Heart left ventricle (tissue), 16 donors: Measurements from ENCODE around the gene CEP63. TPM values are rescaled to one million over a fixed set of nuclear protein-coding genes. Genes with fewer than 3 reads are reported as not detected.
"Not testable (repeated sequence)": the region's sequence is repeated elsewhere in the genome, so short reads cannot be mapped to it uniquely, and the experiment has no call there.

Source experiments
- ATAC-seq, 4 donors: fragments of 200-7000 bp; cut with Tn5 transposase; one replicate each; pipeline ENCODE4 v1.9.1; 2020 to 2022; ENCODE audit warnings: moderate library complexity in 4 of 4, mild to moderate bottlenecking in 3 of 4, moderate number of reproducible peaks in 1 of 4
- DNase-seq, 5 donors: peaks; one replicate each; pipeline ENCODE4 v3.0.0-alpha.2; 2020
- H3K27ac ChIP-seq, 12 donors: fragments of 200-600 bp; sonication (generic) in 4 of 12; one replicate each; pipeline versions ENCODE4 v1.5.0 to v1.8.0; 2016 to 2022; ENCODE audit warnings: mild to moderate bottlenecking in 2 of 12
- H3K27me3 ChIP-seq, 9 donors: fragments of 200-600 bp; sonication (generic) in 2 of 9; one replicate each; pipeline versions ENCODE4 v1.5.1 to v1.8.0; 2016 to 2022; ENCODE audit warnings: mild to moderate bottlenecking in 3 of 9
- H3K36me3 ChIP-seq, 9 donors: fragments of 200-600 bp; sonication (generic) in 2 of 9; one replicate each; pipeline versions ENCODE4 v1.5.0 to v1.8.0; 2018 to 2022; ENCODE audit warnings: mild to moderate bottlenecking in 2 of 9
- H3K4me1 ChIP-seq, 12 donors: fragments of 200-600 bp; sonication (generic) in 4 of 12; one replicate each; pipeline versions ENCODE4 v1.5.0 to v1.8.0; 2016 to 2022; ENCODE audit warnings: mild to moderate bottlenecking in 3 of 12
- H3K4me3 ChIP-seq, 12 donors: fragments of 200-600 bp; sonication (generic) in 4 of 12; one replicate each; pipeline versions ENCODE4 v1.5.0 to v1.8.0; 2017 to 2022; ENCODE audit warnings: mild to moderate bottlenecking in 9 of 12, moderate library complexity in 4 of 12
- H3K9me3 ChIP-seq, 12 donors: fragments of 200-600 bp; sonication (generic) in 4 of 12; one replicate each; pipeline versions ENCODE4 v1.5.0 to v1.8.0; 2016 to 2022; ENCODE audit warnings: mild to moderate bottlenecking in 1 of 12
- CTCF ChIP-seq, 12 donors: fragments of 200-600 bp; sonication (generic) in 4 of 12; IDR thresholded peaks; one replicate each; pipeline versions ENCODE4 v1.5.0 to v1.8.0; 2018 to 2022; ENCODE audit warnings: antibody characterized with exemption in 12 of 12, mild to moderate bottlenecking in 5 of 12
- POLR2A ChIP-seq, 2 donors: fragments of 450-650 bp; IDR thresholded peaks; one replicate each; pipeline ENCODE4 v1.6.1; 2017; ENCODE audit warnings: antibody characterized with exemption in 2 of 2, mild to moderate bottlenecking in 2 of 2, moderate library complexity in 2 of 2
- WGBS, 4 donors: extraction: QIAGEN DNeasy Blood & Tissue Kit in 2 of 4; methylation state at CpG; one replicate each; pipeline versions ENCODE4 v1.1.5 to v1.1.7; 2013 to 2018; 5-methylcytosine and 5-hydroxymethylcytosine counted together
- intact Hi-C, 10 donors: fragments of 100-400 bp; cut with DNase I; formaldehyde crosslinking; loops; one replicate each; pipeline versions ENCODE4 v1.11.1 to v1.14.2; 2022
- polyA plus RNA-seq, 2 donors: library from polyadenylated mRNA; stranded (reverse); fragments of 200-250 nt; gene quantifications; one replicate each; pipeline ENCODE4 v1.2.3, GENCODE V29; 2013
- total RNA-seq, 9 donors: library from RNA; depleted of rRNA in 2 of 9; stranded (reverse); fragments of >200 nt in 2 of 9; fragmentation: NEBNext Ultra II Directional in 3 of 9; extraction: Animal tissue kit (Norgen Biotek cat#: 25700) in 3 of 9; gene quantifications; one replicate each; pipeline versions ENCODE4 v1.1.0 to v1.2.4, GENCODE V29; 2016 to 2023
- donor health status: ischemic (EF 13 %, LVEDD 7.1; RV severe dilation, severe dysfunction).
- donor health status: healthy with polysubstance abuse.
- donor health status: DM: no; HTN: yes; CAD: no.
- donor health status: DM: no; HTN: no; CAD: no.
- donor health status: ischemic (EF 25% LVEDD 6.9; RV normal size, moderate dysfunction).
- donor health status: ischemic (EF 25% LVEDD 5.7; RV mildly dilated, moderate dysfunction).
- donor health status: healthy.
- donor health status: DM: yes; HTN: yes; CAD: no.
- donor health status: ischemic (EF 35%, LVEDD 5.7; RV mildly dilated, moderate dysfunction).
- donor health status: nonischemic (EF 11% LVEDD 7.7; RV severe dilation, severe dysfunction).
- donor health status: DM: yes; HTN: yes; CAD: no.
- donor health status: PGD.
- donor health status: ischemic (EF 29% LVEDD 5.4; RV normal size, mild dysfunction).
- donor health status: nonischemic (EF 23%, LVEDD 6.1; RV moderate dilation, normal function).

The CEP63 gene
- total and polyA plus RNA-seq, 11 donors = 19.1 to 35.3 (median 29.5) TPM

DNA sequence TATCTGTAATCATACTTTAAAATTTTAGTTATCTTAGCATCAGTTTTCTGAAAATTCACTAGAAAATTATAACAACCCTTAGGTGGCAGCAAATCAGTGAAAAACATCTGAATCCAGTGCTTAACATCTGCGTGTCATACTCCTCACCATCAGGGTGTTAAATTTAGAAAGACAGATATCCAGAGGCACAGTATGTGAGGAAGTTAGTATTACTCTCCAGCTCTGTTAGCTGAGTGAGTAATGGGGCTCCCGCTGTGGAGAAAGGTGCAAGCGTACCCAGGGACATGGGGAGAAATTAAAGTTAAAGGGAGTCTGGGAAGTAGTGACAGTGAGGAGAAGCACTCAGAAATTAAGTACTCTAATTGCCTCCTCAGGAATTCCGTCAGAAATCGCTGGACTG, 50.9 kb downstream of the CEP63 start:
- Histone ChIP-seq H3K4me1 (peaks cover 0 to 12% (median 0%) of the 10 kb centered on the region in 12 donors), H3K36me3 (peaks cover 0 to 87% (median 43%) of the 10 kb centered on the region in 9 donors), H3K9me3 (no peaks in the 10 kb centered on the region), H3K4me3 (peak overlapping the region in 1 of 12 donors; percentile 2), H3K27me3 (no peaks in the 10 kb centered on the region), H3K27ac (peak overlapping the region in 3 of 12 donors; percentile 1 to 13 (median 6))
- DNase-seq (no peak), ATAC-seq (peak; percentile 86 to 95 (median 90))
- WGBS, 4 donors = 60 to 72% (median 65%) methylated on average over 5 of the region's 5 CpGs
- TF ChIP-seq CTCF (IDR thresholded peaks at IDR 0.05) = no peak
- no peak for TF ChIP-seq POLR2A (IDR thresholded peaks at IDR 0.05)
- intact Hi-C loops = no loop called here

GRCh38 chr3:134542287-134542958, 56.6 kb downstream of the CEP63 start:
- ATAC-seq (no peak), DNase-seq (no peak)
- peak overlapping the region in 1 of 12 donors; percentile 13 for H3K27ac ChIP-seq
- no peak for TF ChIP-seq CTCF (IDR thresholded peaks at IDR 0.05)
- TF ChIP-seq POLR2A (IDR thresholded peaks at IDR 0.05) = no peak
- peaks cover 0 to 16% (median 0%) of the 10 kb centered on the region in 12 donors for H3K4me1 ChIP-seq
- peaks cover 0 to 68% (median 37%) of the 10 kb centered on the region in 9 donors for H3K36me3 ChIP-seq
- H3K4me3 ChIP-seq = no peak overlapping the region
- WGBS, 4 donors = 51 to 89% (median 63%) methylated on average over 3 of the region's 3 CpGs
- H3K9me3 ChIP-seq = no peaks in the 10 kb centered on the region
- intact Hi-C loops = no loop called here
- no peaks in the 10 kb centered on the region for H3K27me3 ChIP-seq

DNA sequence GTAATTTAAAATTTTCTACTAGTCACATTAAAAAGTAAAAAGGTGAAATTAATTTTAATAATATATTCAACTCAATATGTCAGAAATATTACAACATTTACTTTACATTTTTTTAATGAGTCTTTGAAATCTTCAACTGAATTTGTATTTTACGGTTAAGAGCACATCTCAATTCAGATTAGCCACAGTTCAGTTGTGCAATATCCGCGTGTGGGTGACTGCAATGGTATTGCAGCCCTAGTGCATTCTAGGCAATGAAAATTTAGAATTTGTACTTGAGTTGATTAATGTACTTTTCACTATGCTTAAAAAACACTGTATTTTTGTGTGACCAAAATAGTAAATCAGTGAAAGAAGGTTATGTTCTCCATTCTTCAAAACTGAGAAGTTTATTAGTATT, 57.3 kb downstream of the CEP63 start:
- Histone ChIP-seq H3K36me3 (peaks cover 0 to 68% (median 37%) of the 10 kb centered on the region in 9 donors), H3K9me3 (no peaks in the 10 kb centered on the region), H3K4me3 (no peak overlapping the region), H3K27me3 (no peaks in the 10 kb centered on the region), H3K4me1 (peaks cover 0 to 16% (median 0%) of the 10 kb centered on the region in 12 donors), H3K27ac (no peak overlapping the region)
- DNase-seq (no peak), ATAC-seq (no peak)
- WGBS, 4 donors = 87 to 95% (median 89%) methylated on average over 3 of the region's 3 CpGs
- intact Hi-C loops = no loop called here
- TF ChIP-seq POLR2A (IDR thresholded peaks at IDR 0.05) (no peak), CTCF (IDR thresholded peaks at IDR 0.05) (no peak)

GRCh38 chr3:134544316-134544715, 58.5 kb downstream of the CEP63 start:
- no peak for DNase-seq
- peaks cover 0 to 68% (median 34%) of the 10 kb centered on the region in 9 donors for H3K36me3 ChIP-seq

DNA sequence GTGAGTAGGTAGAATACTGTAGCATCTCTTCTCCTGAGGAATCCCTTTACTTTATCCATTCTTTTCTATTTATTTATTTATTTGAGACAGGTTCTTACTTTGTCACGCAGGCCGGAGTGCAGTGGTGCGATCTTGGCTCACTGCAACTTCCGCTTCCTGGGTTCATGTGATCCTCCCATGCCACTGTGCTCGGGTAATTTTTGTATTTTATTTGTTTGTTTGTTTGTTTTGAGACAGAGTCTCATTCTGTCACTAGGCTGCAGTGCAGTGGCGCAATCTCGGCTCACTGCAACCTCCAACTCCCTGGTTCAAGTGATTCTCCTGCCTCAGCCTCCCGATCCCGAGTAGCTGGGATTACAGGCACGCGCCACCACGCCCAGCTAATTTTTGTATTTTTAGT, 58.9 kb downstream of the CEP63 start:
- peaks cover 0 to 16% (median 0%) of the 10 kb centered on the region in 12 donors for H3K4me1 ChIP-seq
- H3K4me3 ChIP-seq, H3K27me3 ChIP-seq, intact Hi-C loops, ATAC-seq, H3K9me3 ChIP-seq: not testable (repeated sequence)
- H3K36me3 ChIP-seq = peaks cover 0 to 68% (median 35%) of the 10 kb centered on the region in 9 donors
- 90 to 96% (median 94%) methylated on average over 12 of the region's 12 CpGs for WGBS, 4 donors
- peak in 1 of 5 donors; percentile 44 for DNase-seq
- peak overlapping the region in 1 of 12 donors; percentile 23 for H3K27ac ChIP-seq

More at GRCh38 chr3:134544316-134544715, 58.5 kb downstream of the CEP63 start:
- no peak for ATAC-seq
- H3K9me3 ChIP-seq = no peaks in the 10 kb centered on the region
- WGBS, 4 donors = 86 to 90% (median 88%) methylated on average over 2 of the region's 2 CpGs
- no peak for TF ChIP-seq POLR2A (IDR thresholded peaks at IDR 0.05)
- TF ChIP-seq CTCF (IDR thresholded peaks at IDR 0.05) = no peak
- intact Hi-C loops = no loop called here
- peaks cover 0 to 16% (median 0%) of the 10 kb centered on the region in 12 donors for H3K4me1 ChIP-seq
- peak overlapping the region in 1 of 12 donors; percentile 23 for H3K27ac ChIP-seq
- H3K27me3 ChIP-seq = no peaks in the 10 kb centered on the region
- no peak overlapping the region for H3K4me3 ChIP-seq
